Measurements from ENCODE around the gene CFAP74. TPM values are rescaled to one million over a fixed set of nuclear protein-coding genes. Genes with fewer than 3 reads are reported as not detected.
A peak's percentile ranks its signal among the peaks of the same experiment; 100 is the strongest.

Gene CFAP74
- total and polyA plus RNA-seq, 9 of the 15 experiments (the other 6 are each of a cell fraction or from before 2014, with no cell fraction given) = 0.03 to 0.15 (median 0.05) TPM; not detected in 6

DNA sequence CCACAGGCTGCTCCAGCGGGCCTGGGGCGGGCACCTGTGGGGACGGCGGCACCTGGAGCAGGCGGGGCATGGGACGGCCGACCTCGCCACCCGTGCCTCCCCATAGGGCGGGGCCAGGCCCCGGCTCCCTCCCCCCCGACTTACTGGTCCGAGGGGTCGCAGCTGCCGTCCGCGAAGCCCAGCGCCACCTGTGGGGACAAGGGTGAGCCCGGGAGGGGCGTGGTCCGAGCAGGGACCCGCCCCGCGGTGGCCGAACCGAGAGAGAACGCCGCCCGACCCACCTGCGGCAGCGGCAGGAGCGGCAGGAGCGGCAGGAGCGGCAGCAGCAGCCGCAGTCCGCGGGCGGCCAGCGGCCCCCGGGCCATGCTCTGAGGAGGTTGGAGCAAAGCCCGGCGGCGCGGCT lies 84.7 kb downstream of the CFAP74 start, which contains the start of gene TMEM52 (continued):
- TF ChIP-seq ZNF408 (CRISPR knock-in tag; IDR thresholded peaks at IDR 0.05; ENCODE audit: low read depth) (no peak), ZNF224 (CRISPR knock-in tag; IDR thresholded peaks at IDR 0.05) (no peak), ZKSCAN1 (IDR thresholded peaks at IDR 0.05; ENCODE audit: low read depth, low read length) (no peak), TAL1 (IDR thresholded peaks at IDR 0.05) (no peak), SP2 (IDR thresholded peaks at IDR 0.05; ENCODE audit: extremely low read depth, low read depth, low read length, poor library complexity, severe bottlenecking) (no peak), SETDB1 (IDR thresholded peaks at IDR 0.05; ENCODE audit: low read length) (no peak), FIP1L1 (IDR thresholded peaks at IDR 0.05; ENCODE audit: low read depth, low read length, poor library complexity, severe bottlenecking) (peak; percentile 19), TFAP4 (CRISPR knock-in tag; IDR thresholded peaks at IDR 0.05; ENCODE audit: borderline replicate concordance) (no peak), PREB (CRISPR knock-in tag; IDR thresholded peaks at IDR 0.05) (no peak), PML (IDR thresholded peaks at IDR 0.05; ENCODE audit: low read length) (no peak), NR0B1 (IDR thresholded peaks at IDR 0.05; ENCODE audit: partially characterized antibody) (no peak), SAFB (IDR thresholded peaks at IDR 0.05; ENCODE audit: borderline replicate concordance, low read depth, low read length) (0 out of 2 replicates have a peak, but pooled peaks have one; percentile 44), XRCC5 (IDR thresholded peaks at IDR 0.05; ENCODE audit: low read depth, low read length) (no peak), TOE1 (IDR thresholded peaks at IDR 0.05; ENCODE audit: borderline replicate concordance) (no peak), TOE1 (CRISPR knock-in tag; IDR thresholded peaks at IDR 0.05; ENCODE audit: borderline replicate concordance, low read depth) (no peak), ZFP1 (CRISPR knock-in tag; IDR thresholded peaks at IDR 0.05) (no peak), ZFP30 (CRISPR knock-in tag; IDR thresholded peaks at IDR 0.05; ENCODE audit: borderline replicate concordance) (no peak)
- TF ChIP-seq, protein P1, sequence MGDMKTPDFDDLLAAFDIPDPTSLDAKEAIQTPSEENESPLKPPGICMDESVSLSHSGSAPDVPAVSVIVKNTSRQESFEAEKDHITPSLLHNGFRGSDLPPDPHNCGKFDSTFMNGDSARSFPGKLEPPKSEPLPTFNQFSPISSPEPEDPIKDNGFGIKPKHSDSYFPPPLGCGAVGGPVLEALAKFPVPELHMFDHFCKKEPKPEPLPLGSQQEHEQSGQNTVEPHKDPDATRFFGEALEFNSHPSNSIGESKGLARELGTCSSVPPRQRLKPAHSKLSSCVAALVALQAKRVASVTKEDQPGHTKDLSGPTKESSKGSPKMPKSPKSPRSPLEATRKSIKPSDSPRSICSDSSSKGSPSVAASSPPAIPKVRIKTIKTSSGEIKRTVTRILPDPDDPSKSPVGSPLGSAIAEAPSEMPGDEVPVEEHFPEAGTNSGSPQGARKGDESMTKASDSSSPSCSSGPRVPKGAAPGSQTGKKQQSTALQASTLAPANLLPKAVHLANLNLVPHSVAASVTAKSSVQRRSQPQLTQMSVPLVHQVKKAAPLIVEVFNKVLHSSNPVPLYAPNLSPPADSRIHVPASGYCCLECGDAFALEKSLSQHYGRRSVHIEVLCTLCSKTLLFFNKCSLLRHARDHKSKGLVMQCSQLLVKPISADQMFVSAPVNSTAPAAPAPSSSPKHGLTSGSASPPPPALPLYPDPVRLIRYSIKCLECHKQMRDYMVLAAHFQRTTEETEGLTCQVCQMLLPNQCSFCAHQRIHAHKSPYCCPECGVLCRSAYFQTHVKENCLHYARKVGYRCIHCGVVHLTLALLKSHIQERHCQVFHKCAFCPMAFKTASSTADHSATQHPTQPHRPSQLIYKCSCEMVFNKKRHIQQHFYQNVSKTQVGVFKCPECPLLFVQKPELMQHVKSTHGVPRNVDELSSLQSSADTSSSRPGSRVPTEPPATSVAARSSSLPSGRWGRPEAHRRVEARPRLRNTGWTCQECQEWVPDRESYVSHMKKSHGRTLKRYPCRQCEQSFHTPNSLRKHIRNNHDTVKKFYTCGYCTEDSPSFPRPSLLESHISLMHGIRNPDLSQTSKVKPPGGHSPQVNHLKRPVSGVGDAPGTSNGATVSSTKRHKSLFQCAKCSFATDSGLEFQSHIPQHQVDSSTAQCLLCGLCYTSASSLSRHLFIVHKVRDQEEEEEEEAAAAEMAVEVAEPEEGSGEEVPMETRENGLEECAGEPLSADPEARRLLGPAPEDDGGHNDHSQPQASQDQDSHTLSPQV (IDR thresholded peaks at IDR 0.05) = no peak
- TF ChIP-seq, protein P2, sequence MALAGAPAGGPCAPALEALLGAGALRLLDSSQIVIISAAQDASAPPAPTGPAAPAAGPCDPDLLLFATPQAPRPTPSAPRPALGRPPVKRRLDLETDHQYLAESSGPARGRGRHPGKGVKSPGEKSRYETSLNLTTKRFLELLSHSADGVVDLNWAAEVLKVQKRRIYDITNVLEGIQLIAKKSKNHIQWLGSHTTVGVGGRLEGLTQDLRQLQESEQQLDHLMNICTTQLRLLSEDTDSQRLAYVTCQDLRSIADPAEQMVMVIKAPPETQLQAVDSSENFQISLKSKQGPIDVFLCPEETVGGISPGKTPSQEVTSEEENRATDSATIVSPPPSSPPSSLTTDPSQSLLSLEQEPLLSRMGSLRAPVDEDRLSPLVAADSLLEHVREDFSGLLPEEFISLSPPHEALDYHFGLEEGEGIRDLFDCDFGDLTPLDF (CRISPR knock-in tag; IDR thresholded peaks at IDR 0.05) = peak; percentile 31; the same call in 1 of the 2 replicates
